ENCODE measurements around the gene QKI.

QKI gene

GRCh38 chr6:163414946-163415619 lies 565 bp downstream of the QKI start:
- H3K4me3 ChIP-seq (ENCODE audit: low read length) = peak overlapping the region; percentile 68
- H4K20me1 ChIP-seq (ENCODE audit: insufficient read depth, low read length) = peaks cover 12% of the 10 kb centered on the region
- no peak for DNase-seq
- peaks cover 7% of the 10 kb centered on the region for H3F3A ChIP-seq (ENCODE audit: insufficient read depth, low read length)
- no peak overlapping the region for H3K4me2 ChIP-seq (ENCODE audit: low read depth, low read length)
- no peak overlapping the region for H2AFZ ChIP-seq (ENCODE audit: low read length)
- H3K4me1 ChIP-seq (ENCODE audit: low read length) = no peaks in the 10 kb centered on the region
- no peaks in the 10 kb centered on the region for H3K9me2 ChIP-seq (replicated peaks; ENCODE audit: insufficient read depth, low read length)
- TF ChIP-seq CTCF (IDR thresholded peaks at IDR 0.05; ENCODE audit: low read length) (no peak), EZH2phosphoT487 (IDR thresholded peaks at IDR 0.05; ENCODE audit: low read length) (no peak), EZH2 (optimal IDR thresholded peaks at IDR 0.05; ENCODE audit: low read depth, low read length) (no peak)
- H3K9me3 ChIP-seq (replicated peaks; ENCODE audit: insufficient read depth, low read length) = no peaks in the 10 kb centered on the region
- peaks cover 43% of the 10 kb centered on the region for H3K79me2 ChIP-seq (ENCODE audit: low read length)
- no peaks in the 10 kb centered on the region for H3K27me3 ChIP-seq (replicated peaks; ENCODE audit: insufficient read depth, low read length)
- H3K9ac ChIP-seq (ENCODE audit: low read length) = peak overlapping the region; percentile 60; the same call in 1 of the 2 replicates
- no peaks in the 10 kb centered on the region for H3K36me3 ChIP-seq (replicated peaks; ENCODE audit: insufficient read depth, low read length)
- H3K27ac ChIP-seq (ENCODE audit: low read length) = peak overlapping the region; percentile 57; the same call in 1 of the 2 replicates

GRCh38 chr6:163415620-163416556 lies 1.4 kb downstream of the QKI start:
- H3K4me3 ChIP-seq (ENCODE audit: low read length) = peak overlapping the region; percentile 68
- H2AFZ ChIP-seq (ENCODE audit: low read length) = no peak overlapping the region
- H3K9me3 ChIP-seq (replicated peaks; ENCODE audit: insufficient read depth, low read length) = no peaks in the 10 kb centered on the region
- DNase-seq = peak; percentile 37
- peak overlapping the region; percentile 48 for H3K4me2 ChIP-seq (ENCODE audit: low read depth, low read length)
- peak overlapping the region; percentile 63; the same call in 1 of the 2 replicates for H3K27ac ChIP-seq (ENCODE audit: low read length)
- H3K9me2 ChIP-seq (replicated peaks; ENCODE audit: insufficient read depth, low read length) = no peaks in the 10 kb centered on the region
- H4K20me1 ChIP-seq (ENCODE audit: insufficient read depth, low read length) = peaks cover 12% of the 10 kb centered on the region
- peak overlapping the region; percentile 58 for H3K9ac ChIP-seq (ENCODE audit: low read length)
- no peaks in the 10 kb centered on the region for H3K27me3 ChIP-seq (replicated peaks; ENCODE audit: insufficient read depth, low read length)
- no peaks in the 10 kb centered on the region for H3K4me1 ChIP-seq (ENCODE audit: low read length)
- H3F3A ChIP-seq (ENCODE audit: insufficient read depth, low read length) = peaks cover 7% of the 10 kb centered on the region
- H3K36me3 ChIP-seq (replicated peaks; ENCODE audit: insufficient read depth, low read length) = no peaks in the 10 kb centered on the region
- TF ChIP-seq CTCF (IDR thresholded peaks at IDR 0.05; ENCODE audit: low read length) (no peak), EZH2phosphoT487 (IDR thresholded peaks at IDR 0.05; ENCODE audit: low read length) (no peak), EZH2 (optimal IDR thresholded peaks at IDR 0.05; ENCODE audit: low read depth, low read length) (no peak)
- peaks cover 51% of the 10 kb centered on the region for H3K79me2 ChIP-seq (ENCODE audit: low read length)

GRCh38 chr6:163416557-163417253 lies 2.2 kb downstream of the QKI start:
- H3K4me1 ChIP-seq (ENCODE audit: low read length) = no peaks in the 10 kb centered on the region
- no peaks in the 10 kb centered on the region for H3K9me2 ChIP-seq (replicated peaks; ENCODE audit: insufficient read depth, low read length)
- peaks cover 12% of the 10 kb centered on the region for H4K20me1 ChIP-seq (ENCODE audit: insufficient read depth, low read length)
- H3K27ac ChIP-seq (ENCODE audit: low read length) = peak overlapping the region; percentile 63; the same call in 1 of the 2 replicates
- H3K36me3 ChIP-seq (replicated peaks; ENCODE audit: insufficient read depth, low read length) = no peaks in the 10 kb centered on the region
- peaks cover 59% of the 10 kb centered on the region for H3K79me2 ChIP-seq (ENCODE audit: low read length)
- H3F3A ChIP-seq (ENCODE audit: insufficient read depth, low read length) = peaks cover 7% of the 10 kb centered on the region
- H3K4me2 ChIP-seq (ENCODE audit: low read depth, low read length) = peak overlapping the region; percentile 48
- peak overlapping the region; percentile 68 for H3K4me3 ChIP-seq (ENCODE audit: low read length)
- TF ChIP-seq CTCF (IDR thresholded peaks at IDR 0.05; ENCODE audit: low read length) = peak; percentile 35
- no peak for TF ChIP-seq EZH2phosphoT487 (IDR thresholded peaks at IDR 0.05; ENCODE audit: low read length)
- peak overlapping the region; percentile 58 for H3K9ac ChIP-seq (ENCODE audit: low read length)
- peak; percentile 46 for DNase-seq
- H2AFZ ChIP-seq (ENCODE audit: low read length) = no peak overlapping the region
- H3K9me3 ChIP-seq (replicated peaks; ENCODE audit: insufficient read depth, low read length) = no peaks in the 10 kb centered on the region
- no peaks in the 10 kb centered on the region for H3K27me3 ChIP-seq (replicated peaks; ENCODE audit: insufficient read depth, low read length)

Measured in MM.1S (cell line).